Embryonic facial prominence (tissue), 1 donor: ENCODE results near the gene FCER1G.

Experiments used
- DNase-seq: peaks from one replicate; pipeline ENCODE4 v3.0.0-alpha.2; 2016; ENCODE audit errors: extremely low spot score

Gene FCER1G

DNA sequence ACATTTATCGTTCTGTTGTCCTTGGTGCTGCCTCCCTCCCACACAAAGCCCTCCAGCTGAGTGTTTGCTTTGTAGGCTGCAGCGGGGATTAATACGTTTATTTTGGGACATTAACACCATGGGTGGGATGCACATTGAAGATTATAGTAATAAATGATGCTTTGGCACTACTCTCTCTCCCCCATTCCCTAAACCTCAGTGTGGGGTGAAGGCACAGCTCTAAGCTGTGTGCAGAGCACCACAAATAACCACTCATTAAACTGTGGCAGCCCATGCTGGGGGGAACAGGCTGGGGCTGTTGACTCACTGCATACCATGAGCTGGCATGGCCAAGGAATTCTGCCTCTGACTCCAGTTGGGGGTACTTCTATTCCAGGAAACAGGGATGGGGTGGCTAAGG is 51.1 kb downstream of the FCER1G start:
- DNase-seq, result no peak

DNA sequence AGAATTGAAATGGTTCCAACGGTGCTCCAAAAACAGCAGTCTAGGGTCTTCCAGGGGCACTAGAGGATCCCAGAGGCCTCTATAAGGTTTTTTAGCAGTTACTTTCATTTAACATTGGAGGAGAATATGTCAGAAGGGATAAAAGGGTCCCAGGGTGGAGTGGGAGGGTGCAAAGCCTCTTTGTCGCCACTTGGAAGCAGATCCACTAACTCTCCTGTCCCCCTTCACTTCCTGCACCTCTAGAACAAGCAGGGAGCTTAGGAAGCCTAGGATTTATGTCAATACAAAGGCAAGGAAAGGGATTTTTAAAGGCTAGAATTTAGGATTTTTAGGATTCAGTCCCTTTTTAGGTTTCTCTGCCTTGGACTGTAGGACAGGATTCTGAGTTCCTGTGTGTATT is 51.7 kb downstream of the FCER1G start:
- no peak for DNase-seq

GRCh38 chr1:161267321-161267720 is 52.2 kb downstream of the FCER1G start:
- DNase-seq, result no peak
